Spinal cord (tissue), 10 donors: ENCODE measurements around the gene CALD1. TPM values are rescaled to one million over a fixed set of nuclear protein-coding genes. Genes with fewer than 3 reads are reported as not detected.

Source experiments
- DNase-seq, 6 donors: peaks; one replicate each; pipeline versions ENCODE4 v3.0.0 to v3.0.0-alpha.2; 2013 to 2015; ENCODE audit warnings: low spot score in 6 of 6, low read depth in 4 of 6
- H3K27ac ChIP-seq: one replicate; pipeline ENCODE4 v1.5.1; 2013; ENCODE audit warnings: low read depth, low read length, control low read depth
- H3K27me3 ChIP-seq: one replicate; pipeline ENCODE4 v1.6.1; 2013; ENCODE audit warnings: low read length; ENCODE audit not compliant: control insufficient read depth, insufficient read depth
- H3K36me3 ChIP-seq: one replicate; pipeline ENCODE4 v1.6.1; 2013; ENCODE audit warnings: low read length; ENCODE audit not compliant: control insufficient read depth, insufficient read depth
- H3K4me1 ChIP-seq: one replicate; pipeline ENCODE4 v1.6.1; 2013; ENCODE audit warnings: low read length; ENCODE audit not compliant: control insufficient read depth, insufficient read depth
- H3K4me3 ChIP-seq: one replicate; pipeline ENCODE4 v1.5.1; 2013; ENCODE audit warnings: low read depth, low read length, control low read depth
- H3K9me3 ChIP-seq: one replicate; pipeline ENCODE4 v1.6.1; 2013; ENCODE audit warnings: low read length; ENCODE audit not compliant: control insufficient read depth, insufficient read depth
- WGBS: methylation state at CpG from one replicate; pipeline ENCODE4 v1.1.5; 2013; ENCODE audit warnings: missing lambda C conversion rate; ENCODE audit not compliant: insufficient coverage; 5-methylcytosine and 5-hydroxymethylcytosine counted together
- polyA plus RNA-seq, 2 donors: library from polyadenylated mRNA; unstranded; fragments of 120-200 nt; gene quantifications; one replicate each; pipeline ENCODE4 v1.2.1, GENCODE V29; 2013; ENCODE audit not compliant: insufficient read length in 2 of 2
- total RNA-seq, 2 donors: library from RNA; depleted of rRNA in 1 of 2; stranded (reverse); fragments of 120-200 nt in 1 of 2; fragments of >200 nt in 1 of 2; gene quantifications; one replicate each; pipeline versions ENCODE4 v1.2.3 to v1.2.4, GENCODE V29; 2013 to 2014
- donor health status: healthy.

Gene CALD1
- total and polyA plus RNA-seq, 4 donors: 77.4 to 162 (median 111) TPM

DNA sequence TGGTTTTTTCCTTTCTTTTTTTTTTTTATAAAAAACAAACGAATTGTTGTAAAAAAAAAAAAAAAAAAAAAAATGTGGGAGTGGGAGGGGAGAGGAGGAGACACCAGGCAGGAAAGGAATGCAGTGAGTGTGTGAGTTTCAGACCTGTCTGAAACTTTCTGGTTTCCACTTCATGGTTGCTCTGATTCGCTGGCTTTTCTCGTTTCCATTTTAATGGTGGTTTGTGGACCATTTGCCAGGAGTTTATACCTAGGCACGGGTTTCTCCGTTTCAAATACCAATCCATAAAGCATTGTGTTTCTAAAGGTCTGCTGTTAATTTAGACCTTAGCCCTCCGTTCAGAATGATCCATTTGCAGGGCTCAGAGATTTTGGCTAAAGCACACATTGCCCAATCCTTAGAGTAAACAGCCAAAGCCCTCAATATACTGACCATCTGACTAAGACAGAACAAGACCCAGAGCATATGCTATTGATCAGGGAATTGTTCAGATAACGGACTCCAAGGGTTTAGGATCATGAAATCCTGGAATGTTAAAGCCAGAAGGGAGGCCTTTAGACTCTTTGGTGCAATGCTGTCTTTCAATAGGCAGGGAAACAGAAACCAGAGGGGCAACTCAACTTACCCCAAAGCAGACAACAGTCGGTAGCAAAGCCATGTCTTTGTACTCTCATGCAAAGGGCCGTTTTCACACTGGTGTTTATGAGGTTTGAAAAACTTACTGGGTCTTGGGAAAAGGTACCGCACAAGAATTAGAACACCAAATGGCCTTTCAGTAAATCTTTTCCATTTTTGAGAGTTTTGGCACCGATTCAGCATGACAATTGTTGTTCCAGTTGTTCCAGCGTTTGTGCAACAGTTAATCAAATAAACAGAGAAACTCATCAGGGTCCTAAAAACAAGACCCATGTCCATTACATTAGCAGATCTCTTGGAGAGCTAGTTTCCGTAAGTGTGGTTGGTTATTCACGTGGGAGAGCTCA, 112.6 kb downstream of the CALD1 start:
- H3K27me3 ChIP-seq: no peaks in the 10 kb centered on the region
- H3K4me1 ChIP-seq: peaks cover 19% of the 10 kb centered on the region
- WGBS: 23% methylated on average over 3 of the region's 14 CpGs
- no peaks in the 10 kb centered on the region for H3K36me3 ChIP-seq
- peak overlapping the region; percentile 97 for H3K27ac ChIP-seq
- DNase-seq: peak in 3 of 6 donors; percentile 31 to 65 (median 65)
- H3K9me3 ChIP-seq: peaks cover 3% of the 10 kb centered on the region
- peak overlapping the region; percentile 89 for H3K4me3 ChIP-seq

DNA sequence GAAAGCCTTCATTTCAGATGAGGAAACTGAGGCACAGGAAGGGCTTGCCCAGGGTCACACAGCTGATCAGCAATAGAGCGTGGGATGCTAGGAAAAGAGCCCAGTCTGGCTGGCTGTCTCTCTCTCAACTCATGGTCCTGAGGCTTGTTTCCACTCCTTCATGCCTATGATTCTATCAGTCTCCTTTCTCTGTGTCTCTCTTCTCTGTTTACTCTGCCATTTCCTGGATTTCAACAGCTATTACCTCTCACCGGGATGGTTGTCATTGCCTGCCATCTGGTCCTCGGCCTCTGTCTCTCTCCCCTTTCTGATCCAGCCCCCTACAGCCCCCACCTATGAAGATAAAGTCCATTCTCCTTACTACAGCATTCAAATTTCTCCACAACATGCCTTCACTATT, 113.5 kb downstream of the CALD1 start:
- Histone ChIP-seq H3K4me1 (peaks cover 19% of the 10 kb centered on the region), H3K27me3 (no peaks in the 10 kb centered on the region), H3K4me3 (peak overlapping the region; percentile 89), H3K36me3 (no peaks in the 10 kb centered on the region), H3K27ac (peak overlapping the region; percentile 97), H3K9me3 (peaks cover 3% of the 10 kb centered on the region)
- no peak for DNase-seq
- 39% methylated on average over 3 of the region's 3 CpGs for WGBS

DNA sequence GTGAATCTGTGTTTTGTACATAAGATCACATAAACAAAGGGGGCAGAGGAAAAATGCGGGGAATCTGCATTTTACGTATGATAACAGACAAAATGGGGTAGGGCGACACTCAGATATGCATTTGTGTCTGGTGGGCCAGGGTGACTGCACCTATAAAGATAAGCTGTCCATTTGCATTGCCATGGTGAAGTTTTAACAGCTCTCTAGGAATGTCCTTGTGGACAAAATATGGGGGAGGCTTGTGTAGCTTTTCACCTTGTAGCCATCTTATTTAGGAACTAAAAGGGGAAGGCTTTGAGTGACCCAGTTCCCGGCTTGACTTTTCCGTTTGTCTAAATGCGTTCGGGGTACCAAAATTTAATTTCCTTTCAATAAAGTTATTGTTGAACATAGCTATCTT, 114.5 kb downstream of the CALD1 start:
- Histone ChIP-seq H3K9me3 (peaks cover 3% of the 10 kb centered on the region), H3K27ac (no peak overlapping the region), H3K4me3 (no peak overlapping the region), H3K4me1 (peaks cover 20% of the 10 kb centered on the region), H3K36me3 (no peaks in the 10 kb centered on the region), H3K27me3 (no peaks in the 10 kb centered on the region)
- 94% methylated on average over 3 of the region's 7 CpGs for WGBS
- no peak for DNase-seq

DNA sequence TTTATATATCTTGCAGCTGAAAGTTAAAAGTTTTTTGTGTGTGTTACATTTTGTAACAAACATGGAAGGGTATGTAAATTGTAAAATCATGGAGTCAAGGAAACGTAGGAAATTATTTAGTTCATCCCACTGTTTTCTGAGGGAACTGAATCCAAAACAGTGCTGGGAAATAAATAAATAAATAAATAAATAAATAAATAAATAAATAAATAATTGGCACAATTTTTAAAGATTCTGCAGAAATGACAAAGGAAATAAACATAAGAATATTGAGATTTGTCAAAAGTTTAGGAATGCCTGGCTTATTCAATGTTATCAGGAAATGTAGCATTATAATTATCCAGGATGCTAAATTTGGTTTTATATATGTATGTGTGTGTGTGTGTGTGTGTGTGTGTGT, 115.5 kb downstream of the CALD1 start:
- Histone ChIP-seq H3K36me3 (peaks cover 2% of the 10 kb centered on the region), H3K27me3 (no peaks in the 10 kb centered on the region), H3K27ac (no peak overlapping the region), H3K9me3 (peaks cover 3% of the 10 kb centered on the region), H3K4me3 (no peak overlapping the region), H3K4me1 (peaks cover 20% of the 10 kb centered on the region)
- no peak for DNase-seq
- WGBS: no CpG with 5 or more reads among the region's 1 CpG

DNA sequence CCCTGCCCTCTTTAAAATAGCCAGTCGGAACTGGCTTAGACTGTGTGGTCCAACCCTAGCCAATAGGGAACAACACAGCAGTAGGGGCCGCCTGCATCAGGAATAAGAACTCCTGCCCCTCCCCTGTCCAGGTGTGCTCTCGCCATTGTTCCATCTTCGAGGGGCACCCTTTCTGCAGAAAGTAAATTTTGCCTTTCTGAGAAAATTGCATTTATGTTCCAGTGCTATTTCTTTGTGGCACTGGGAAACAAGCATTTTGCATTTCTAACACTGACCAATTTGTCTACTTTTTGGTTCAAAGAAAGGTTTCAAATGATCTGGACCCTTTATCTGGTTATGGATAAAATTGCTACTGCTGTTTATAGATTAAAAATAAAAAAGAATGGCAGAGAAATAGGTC, 116.6 kb downstream of the CALD1 start:
- no peak overlapping the region for H3K27ac ChIP-seq
- no peak overlapping the region for H3K4me3 ChIP-seq
- WGBS: 100% methylated on average over 4 of the region's 4 CpGs
- H3K9me3 ChIP-seq: peaks cover 3% of the 10 kb centered on the region
- H3K27me3 ChIP-seq: no peaks in the 10 kb centered on the region
- DNase-seq: no peak
- H3K4me1 ChIP-seq: peaks cover 13% of the 10 kb centered on the region
- H3K36me3 ChIP-seq: peaks cover 2% of the 10 kb centered on the region

DNA sequence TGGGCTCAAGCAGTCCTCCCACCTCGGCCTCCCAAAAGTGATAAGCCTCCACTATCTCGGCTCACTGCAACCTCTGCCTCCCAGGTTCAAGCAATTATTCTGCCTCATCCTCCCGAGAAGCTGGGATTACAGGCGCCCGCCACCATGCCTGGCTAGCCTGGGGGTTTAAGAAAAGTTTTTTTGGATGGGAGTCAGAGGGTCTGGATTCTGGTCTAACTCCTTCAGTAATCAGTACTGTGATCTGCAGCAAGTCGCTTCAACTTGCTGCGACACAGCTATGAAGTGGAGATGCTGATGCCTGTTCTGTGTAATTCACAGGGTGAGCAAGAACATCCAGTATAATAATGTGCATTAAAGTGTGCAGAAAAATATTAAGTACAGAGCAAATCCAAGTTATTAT, 118.5 kb downstream of the CALD1 start:
- 100% methylated on average over 4 of the region's 7 CpGs for WGBS
- Histone ChIP-seq H3K4me1 (peaks cover 8% of the 10 kb centered on the region), H3K9me3 (peaks cover 3% of the 10 kb centered on the region), H3K4me3 (no peak overlapping the region), H3K27ac (no peak overlapping the region), H3K27me3 (no peaks in the 10 kb centered on the region), H3K36me3 (peaks cover 2% of the 10 kb centered on the region)
- no peak for DNase-seq

DNA sequence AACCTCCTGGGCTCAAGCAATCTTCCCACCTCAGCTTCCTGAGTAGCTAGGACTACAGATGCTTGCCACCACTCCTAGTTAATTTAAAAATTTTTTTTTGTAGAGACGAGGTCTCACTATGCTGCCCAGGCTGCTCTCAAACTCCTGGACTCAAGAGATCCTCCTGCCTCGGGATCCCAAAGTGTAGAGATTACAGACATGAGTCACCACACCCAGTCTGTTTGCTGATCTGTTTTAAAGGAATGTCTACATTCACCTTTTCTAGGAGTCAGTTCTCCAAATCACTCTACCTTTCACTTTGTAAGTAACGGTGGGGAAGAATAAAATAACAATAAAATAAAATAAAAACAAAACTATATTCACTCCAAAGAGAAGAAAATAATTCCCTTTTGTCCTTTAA, 120.3 kb downstream of the CALD1 start:
- WGBS: 100% methylated on average over 1 of the region's 3 CpGs
- Histone ChIP-seq H3K9me3 (peaks cover 3% of the 10 kb centered on the region), H3K4me1 (peaks cover 6% of the 10 kb centered on the region), H3K27ac (no peak overlapping the region), H3K27me3 (no peaks in the 10 kb centered on the region), H3K4me3 (no peak overlapping the region), H3K36me3 (peaks cover 2% of the 10 kb centered on the region)
- DNase-seq: no peak

DNA sequence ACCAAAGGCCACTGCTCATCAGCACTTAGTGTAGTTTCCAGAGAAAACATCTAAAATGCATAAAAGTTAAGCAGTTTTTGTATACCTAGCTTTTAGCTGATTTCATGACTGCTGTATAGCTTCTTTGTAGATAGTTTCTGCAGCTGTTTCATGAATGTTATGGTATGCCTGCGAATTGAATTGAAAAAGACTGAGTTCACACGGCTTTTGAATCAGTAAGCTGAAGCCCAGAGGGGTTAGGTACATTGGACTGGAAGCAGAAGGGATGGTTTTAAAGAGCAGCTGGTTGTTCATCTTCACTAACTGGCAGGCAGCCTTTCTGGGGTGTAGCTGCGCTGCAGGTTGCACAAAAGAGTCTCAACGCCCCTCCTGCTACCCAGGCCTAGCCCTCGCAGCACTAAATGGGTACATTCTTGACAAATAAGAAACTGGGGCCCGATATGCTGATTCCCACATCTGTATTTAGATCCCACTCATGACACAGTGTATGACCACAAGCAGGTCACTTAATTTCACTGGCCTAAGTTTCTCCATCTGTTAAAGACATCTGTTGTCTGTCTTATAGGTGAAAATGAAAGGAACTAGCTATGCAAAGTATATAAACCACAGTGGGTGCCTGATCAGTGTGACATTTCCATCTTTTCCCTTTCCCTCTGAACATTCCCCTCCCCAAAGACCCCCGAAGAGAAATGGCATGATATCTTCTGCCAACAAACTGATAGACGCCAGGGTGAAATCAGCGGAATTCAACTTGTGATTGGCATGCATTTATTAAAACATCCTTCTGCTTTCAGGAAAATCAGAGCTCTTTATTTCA, 120.9 kb downstream of the CALD1 start:
- Histone ChIP-seq H3K4me1 (peaks cover 6% of the 10 kb centered on the region), H3K36me3 (peaks cover 2% of the 10 kb centered on the region), H3K9me3 (peaks cover 3% of the 10 kb centered on the region), H3K27ac (no peak overlapping the region), H3K4me3 (no peak overlapping the region), H3K27me3 (no peaks in the 10 kb centered on the region)
- no peak for DNase-seq
- WGBS: 71% methylated on average over 8 of the region's 9 CpGs

DNA sequence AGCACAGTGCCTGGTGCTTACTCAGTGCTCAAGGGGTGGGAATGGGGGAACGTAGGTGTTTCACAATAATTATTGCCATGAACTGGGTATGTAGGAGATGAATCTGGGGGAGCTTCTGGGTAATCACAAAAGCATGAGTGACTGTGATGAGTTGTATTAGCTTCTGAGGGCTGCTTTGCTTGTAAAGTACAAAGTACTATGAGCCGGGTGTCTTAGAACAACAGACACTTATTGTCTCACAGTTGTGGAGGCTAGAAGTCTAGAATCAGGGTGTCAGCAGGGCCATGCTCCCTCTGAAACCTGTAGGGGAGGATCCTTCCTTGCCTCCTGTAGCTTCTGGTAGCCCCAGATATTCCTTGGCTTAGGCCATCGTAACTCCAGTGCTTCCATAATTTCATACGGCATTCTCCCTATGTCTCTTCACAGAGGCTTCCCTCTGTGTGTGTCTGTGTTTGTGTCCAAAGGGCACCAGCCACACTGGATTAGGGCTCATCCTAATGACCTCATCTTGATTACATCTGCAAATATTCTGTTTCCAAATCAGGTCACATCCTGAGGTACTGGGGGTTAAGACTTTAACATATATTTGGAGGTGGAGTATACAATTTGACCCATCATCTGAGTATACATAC, 122.1 kb downstream of the CALD1 start:
- no peaks in the 10 kb centered on the region for H3K27me3 ChIP-seq
- 100% methylated on average over 1 of the region's 4 CpGs for WGBS
- DNase-seq: no peak
- no peak overlapping the region for H3K4me3 ChIP-seq
- peaks cover 2% of the 10 kb centered on the region for H3K36me3 ChIP-seq
- H3K27ac ChIP-seq: no peak overlapping the region
- H3K9me3 ChIP-seq: no peaks in the 10 kb centered on the region
- peaks cover 6% of the 10 kb centered on the region for H3K4me1 ChIP-seq
